Mesodermal cell (in vitro differentiated cells): ENCODE measurements around the gene DGKH.

Source experiments
- H3K27ac ChIP-seq: 2 replicates; pipeline ENCODE4 v1.7.0; 2013; ENCODE audit warnings: mild to moderate bottlenecking, low read depth, low read length, moderate library complexity; ENCODE audit not compliant: severe bottlenecking
- H3K36me3 ChIP-seq: 2 replicates; pipeline ENCODE4 v1.7.1; 2013; ENCODE audit warnings: mild to moderate bottlenecking, low read length, moderate library complexity; ENCODE audit not compliant: control insufficient read depth, insufficient read depth
- H3K4me1 ChIP-seq: one replicate; pipeline ENCODE4 v1.7.1; 2013; ENCODE audit warnings: mild to moderate bottlenecking, low read length; ENCODE audit not compliant: insufficient read depth, control insufficient read depth, poor library complexity, severe bottlenecking
- H3K4me3 ChIP-seq: 2 replicates; pipeline ENCODE4 v1.7.0; 2013; ENCODE audit warnings: low read length, control low read depth, mild to moderate bottlenecking; ENCODE audit not compliant: insufficient read depth, poor library complexity, severe bottlenecking; ENCODE audit errors: extremely low read depth
- H3K9me3 ChIP-seq: 2 replicates; pipeline ENCODE4 v1.7.1; 2013; ENCODE audit warnings: mild to moderate bottlenecking, low read length, moderate library complexity; ENCODE audit not compliant: control insufficient read depth
- WGBS, 2 experiments: methylation state at CpG; one replicate each; pipeline ENCODE4 v1.1.5; 2013; ENCODE audit warnings: missing lambda C conversion rate in 2 of 2; ENCODE audit not compliant: insufficient coverage in 2 of 2; 5-methylcytosine and 5-hydroxymethylcytosine counted together

Gene DGKH

GRCh38 chr13:42211704-42212464 lies 163.4 kb downstream of the DGKH start:
- no peak overlapping the region for H3K27ac ChIP-seq
- 76 to 86% methylated on average over 1 to 2 of the region's 5 CpGs for WGBS, 2 experiments
- H3K4me1 ChIP-seq: no peaks in the 10 kb centered on the region
- peaks cover 34% of the 10 kb centered on the region for H3K36me3 ChIP-seq
- no peaks in the 10 kb centered on the region for H3K9me3 ChIP-seq
- H3K4me3 ChIP-seq: no peak overlapping the region

- Histone ChIP-seq H3K27ac (no peak overlapping the region), H3K4me3 (no peak overlapping the region), H3K9me3 (no peaks in the 10 kb centered on the region), H3K36me3 (peaks cover 30% of the 10 kb centered on the region), H3K4me1 (no peaks in the 10 kb centered on the region)
- 86 to 100% methylated on average over 1 to 3 of the region's 4 CpGs for WGBS, 2 experiments
These were observed 166.0 kb downstream of the DGKH start for GRCh38 chr13:42214446-42214845.

GRCh38 chr13:42215578-42216421 lies 167.4 kb downstream of the DGKH start:
- Histone ChIP-seq H3K27ac (no peak overlapping the region), H3K4me1 (no peaks in the 10 kb centered on the region), H3K9me3 (no peaks in the 10 kb centered on the region), H3K36me3 (peaks cover 22% of the 10 kb centered on the region), H3K4me3 (no peak overlapping the region)
- 58% methylated on average over 2 of the region's 6 CpGs; no CpG with 5 or more reads in 1 of the 2 experiments for WGBS, 2 experiments

- Histone ChIP-seq H3K27ac (no peak overlapping the region), H3K36me3 (peaks cover 24% of the 10 kb centered on the region), H3K4me1 (no peaks in the 10 kb centered on the region), H3K9me3 (no peaks in the 10 kb centered on the region), H3K4me3 (no peak overlapping the region)
- 80 to 100% methylated on average over 1 of the region's 1 CpG for WGBS, 2 experiments
These were observed 167.9 kb downstream of the DGKH start for GRCh38 chr13:42216422-42216735.

GRCh38 chr13:42218576-42218975 lies 170.1 kb downstream of the DGKH start:
- no peaks in the 10 kb centered on the region for H3K4me1 ChIP-seq
- no peak overlapping the region for H3K27ac ChIP-seq
- no peaks in the 10 kb centered on the region for H3K9me3 ChIP-seq
- WGBS, 2 experiments: 72 to 92% methylated on average over 2 of the region's 3 CpGs
- H3K4me3 ChIP-seq: no peak overlapping the region
- H3K36me3 ChIP-seq: peaks cover 19% of the 10 kb centered on the region

- WGBS, 2 experiments: 100% methylated on average over 1 of the region's 3 CpGs; no CpG with 5 or more reads in 1 of the 2 experiments
- peaks cover 19% of the 10 kb centered on the region for H3K36me3 ChIP-seq
- no peak overlapping the region for H3K27ac ChIP-seq
- no peaks in the 10 kb centered on the region for H3K9me3 ChIP-seq
- no peaks in the 10 kb centered on the region for H3K4me1 ChIP-seq
- no peak overlapping the region for H3K4me3 ChIP-seq
These were observed 170.6 kb downstream of the DGKH start for GRCh38 chr13:42219051-42219450.

- Histone ChIP-seq H3K27ac (no peak overlapping the region), H3K4me1 (no peaks in the 10 kb centered on the region), H3K4me3 (no peak overlapping the region), H3K36me3 (peaks cover 28% of the 10 kb centered on the region), H3K9me3 (no peaks in the 10 kb centered on the region)
- WGBS, 2 experiments: 100% methylated on average over 1 of the region's 1 CpG
These were observed 171.4 kb downstream of the DGKH start for GRCh38 chr13:42219876-42220275.

- Histone ChIP-seq H3K36me3 (peaks cover 30% of the 10 kb centered on the region), H3K4me3 (no peak overlapping the region), H3K4me1 (no peaks in the 10 kb centered on the region), H3K9me3 (no peaks in the 10 kb centered on the region), H3K27ac (no peak overlapping the region)
- 83 to 84% methylated on average over 2 to 3 of the region's 4 CpGs for WGBS, 2 experiments
These were observed 172.8 kb downstream of the DGKH start for GRCh38 chr13:42221121-42221765.

- no peak overlapping the region for H3K27ac ChIP-seq
- H3K9me3 ChIP-seq: no peaks in the 10 kb centered on the region
- H3K4me1 ChIP-seq: no peaks in the 10 kb centered on the region
- H3K4me3 ChIP-seq: no peak overlapping the region
- H3K36me3 ChIP-seq: peaks cover 30% of the 10 kb centered on the region
- 80% methylated on average over 1 of the region's 4 CpGs; no CpG with 5 or more reads in 1 of the 2 experiments for WGBS, 2 experiments
These were observed 175.2 kb downstream of the DGKH start for GRCh38 chr13:42223681-42224080.

GRCh38 chr13:42225051-42225450 lies 176.6 kb downstream of the DGKH start:
- Histone ChIP-seq H3K4me1 (no peaks in the 10 kb centered on the region), H3K27ac (no peak overlapping the region), H3K36me3 (peaks cover 37% of the 10 kb centered on the region), H3K4me3 (no peak overlapping the region), H3K9me3 (no peaks in the 10 kb centered on the region)
- 73% methylated on average over 2 of the region's 2 CpGs; no CpG with 5 or more reads in 1 of the 2 experiments for WGBS, 2 experiments
